A549 (cell line): Measurements from ENCODE around the gene PRRC2B. TPM values are rescaled to one million over a fixed set of nuclear protein-coding genes. Genes with fewer than 3 reads are reported as not detected.

Experiments used
- ATAC-seq, 2 experiments: fragments of 200-7000 bp in 1 of 2; fragments of >200 bp in 1 of 2; cut with Nextera tagmentation in 1 of 2; cut with Tn5 transposase in 1 of 2; 3 replicates each; pipeline versions ENCODE4 v1.8.0 to v1.9.1; 2018 to 2020; ENCODE audit warnings: mild to moderate bottlenecking in 1 of 2, moderate library complexity in 1 of 2
- CTCF ChIA-PET: fragments of 300-600 bp; sonication (Branson Sonifier 250); formaldehyde crosslinking; extraction: SDS; loops from one replicate; lab custom pipeline; 2021; ENCODE audit warnings: antibody characterized with exemption, inconsistent platforms; lab: Yijun Ruan, JAX
- POLR2A ChIA-PET: fragments of 350-600 bp; formaldehyde crosslinking; extraction: SDS; loops from one replicate; lab custom pipeline; 2021; ENCODE audit warnings: antibody characterized with exemption, inconsistent platforms; lab: Yijun Ruan, JAX
- DNase-seq, 2 experiments: peaks; one replicate each; pipeline versions ENCODE4 v3.0.0 to v3.0.0-alpha.2; 2011 to 2016; ENCODE audit warnings: low read depth in 1 of 2, low spot score in 1 of 2
- FAIRE-seq: peaks from 2 replicates; lab custom pipeline; 2011; peaks lifted over from hg19 to GRCh38; lab: Jason Lieb, UNC
- H3K27ac ChIP-seq, 2 experiments: fragments of >200 bp; sonication (Bioruptor Twin); formaldehyde crosslinking; 3 replicates each; pipeline ENCODE4 v1.5.1; 2016 to 2017
- H3K4me1 ChIP-seq: fragments of >200 bp; sonication (Bioruptor Twin); formaldehyde crosslinking; 3 replicates; pipeline ENCODE4 v1.6.1; 2016
- H3K4me2 ChIP-seq: fragments of >200 bp; sonication (Bioruptor Twin); formaldehyde crosslinking; 3 replicates; pipeline ENCODE4 v1.6.1; 2016
- H3K4me3 ChIP-seq: fragments of >200 bp; sonication (Bioruptor Twin); formaldehyde crosslinking; 3 replicates; pipeline ENCODE4 v1.5.1; 2016
- H3K9me3 ChIP-seq: fragments of >200 bp; sonication (Bioruptor Twin); formaldehyde crosslinking; 3 replicates; pipeline ENCODE4 v1.6.1; 2016
- BHLHE40 ChIP-seq: IDR thresholded peaks from 2 replicates; pipeline ENCODE4 v1.6.1; 2012; ENCODE audit warnings: low read depth, low read length, inconsistent platforms
- CBX8 ChIP-seq: fragments of 200-600 bp; sonication (generic); IDR thresholded peaks from 2 replicates; pipeline ENCODE4 v1.6.1; 2016
- CEBPB ChIP-seq, 2 experiments: fragments of >200 bp in 1 of 2; sonication (Bioruptor Twin) in 1 of 2; formaldehyde crosslinking in 1 of 2; IDR thresholded peaks; 2 replicates each; pipeline ENCODE4 v1.6.1; 2012 to 2016
- CHD4 ChIP-seq: fragments of 200-600 bp; sonication (generic); IDR thresholded peaks from 2 replicates; pipeline ENCODE4 v1.6.1; 2016; ENCODE audit warnings: antibody characterized with exemption, mild to moderate bottlenecking, borderline replicate concordance
- EHMT2 ChIP-seq: fragments of 200-600 bp; sonication (generic); IDR thresholded peaks from 2 replicates; pipeline ENCODE4 v1.6.1; 2016; ENCODE audit warnings: antibody characterized with exemption, low read depth, mild to moderate bottlenecking, moderate library complexity
- ELK1 ChIP-seq: fragments of 150-350 bp; IDR thresholded peaks from 2 replicates; pipeline ENCODE4 v1.6.1; 2014; ENCODE audit warnings: low read depth, mild to moderate bottlenecking, low read length
- EP300 ChIP-seq, 2 experiments: fragments of >200 bp; sonication (Bioruptor Twin); formaldehyde crosslinking; IDR thresholded peaks; 2 replicates in 1 of 2; 3 replicates in 1 of 2; pipeline ENCODE4 v1.6.1; 2016 to 2017
- ESRRA ChIP-seq: fragments of 150-350 bp; IDR thresholded peaks from 2 replicates; pipeline ENCODE4 v1.6.1; 2014; ENCODE audit warnings: mild to moderate bottlenecking, low read length, borderline replicate concordance
- GATA3 ChIP-seq: IDR thresholded peaks from 2 replicates; pipeline ENCODE4 v1.6.1; 2012; ENCODE audit warnings: borderline replicate concordance
- HDAC2 ChIP-seq: fragments of 200-600 bp; sonication (generic); IDR thresholded peaks from 2 replicates; pipeline ENCODE4 v1.6.1; 2016
- HES2 ChIP-seq: fragments of >200 bp; sonication (Bioruptor Twin); formaldehyde crosslinking; IDR thresholded peaks from 2 replicates; pipeline ENCODE4 v1.6.1; 2016
- HOXA7 ChIP-seq: fragments of 250-450 bp; sonication (Bioruptor Pico); IDR thresholded peaks from 2 replicates; pipeline ENCODE4 v1.5.0; 2020; ENCODE audit warnings: mild to moderate bottlenecking, moderate library complexity
- HOXB5 ChIP-seq: fragments of 250-450 bp; sonication (Bioruptor Pico); IDR thresholded peaks from 2 replicates; pipeline ENCODE4 v1.5.0; 2020; ENCODE audit warnings: mild to moderate bottlenecking, moderate library complexity
- KDM5A ChIP-seq: fragments of 200-600 bp; sonication (generic); IDR thresholded peaks from 2 replicates; pipeline ENCODE4 v1.6.1; 2016; ENCODE audit warnings: antibody characterized with exemption, mild to moderate bottlenecking
- MAFK ChIP-seq: fragments of 450-650 bp; IDR thresholded peaks from 2 replicates; pipeline ENCODE4 v1.6.1; 2014; ENCODE audit not compliant: partially characterized antibody
- NR3C1 ChIP-seq: fragments of >200 bp; sonication (Bioruptor Twin); formaldehyde crosslinking; IDR thresholded peaks from 3 replicates; pipeline ENCODE4 v1.6.1; 2017
- POLR2A ChIP-seq: IDR thresholded peaks from 2 replicates; pipeline ENCODE4 v1.6.1; 2012; ENCODE audit warnings: mild to moderate bottlenecking, low read length
- RCOR1 ChIP-seq: fragments of 150-350 bp; IDR thresholded peaks from 2 replicates; pipeline ENCODE4 v1.6.1; 2014; ENCODE audit warnings: antibody characterized with exemption, low read length, low read depth
- RFX5 ChIP-seq: fragments of 450-650 bp; IDR thresholded peaks from 2 replicates; pipeline ENCODE4 v1.7.1; 2014; ENCODE audit warnings: antibody characterized with exemption, mild to moderate bottlenecking, moderate library complexity
- TFCP2L1 ChIP-seq: fragments of 250-450 bp; sonication (Bioruptor Pico); IDR thresholded peaks from 2 replicates; pipeline ENCODE4 v1.5.0; 2021; ENCODE audit warnings: mild to moderate bottlenecking
- TP53 ChIP-seq: fragments of 250-450 bp; sonication (Bioruptor Pico); IDR thresholded peaks from 2 replicates; pipeline ENCODE4 v1.5.0; 2021; ENCODE audit warnings: mild to moderate bottlenecking, moderate library complexity
- ZC3H11A ChIP-seq: fragments of 450-650 bp; IDR thresholded peaks from 2 replicates; pipeline ENCODE4 v1.6.1; 2014; ENCODE audit warnings: antibody characterized with exemption, mild to moderate bottlenecking
- ZFP36 ChIP-seq: fragments of 450-650 bp; IDR thresholded peaks from 2 replicates; pipeline ENCODE4 v1.6.1; 2014; ENCODE audit warnings: borderline replicate concordance; ENCODE audit not compliant: partially characterized antibody
- ZNF302 ChIP-seq: fragments of 250-450 bp; sonication (Bioruptor Pico); IDR thresholded peaks from 2 replicates; pipeline ENCODE4 v1.9.0; 2021; ENCODE audit warnings: inconsistent platforms, mild to moderate bottlenecking, moderate library complexity
- ZSCAN20 ChIP-seq: fragments of 250-450 bp; sonication (Bioruptor Pico); IDR thresholded peaks from 2 replicates; pipeline ENCODE4 v1.8.0; 2022; ENCODE audit warnings: mild to moderate bottlenecking, moderate library complexity
- WGBS: methylation state at CpG from one replicate; pipeline ENCODE4 v1.1.6; 2017; ENCODE audit errors: missing lambda C conversion rate; 5-methylcytosine and 5-hydroxymethylcytosine counted together
- polyA plus RNA-seq, 4 experiments: library from polyadenylated mRNA; depleted of rRNA in 3 of 4; stranded (reverse); fragments of >200 nt; fragmentation: RNase III in 1 of 4; extraction: RNeasy Plus Mini Kit Qiagen cat#74134 plus additional on column Dnase treatment in 1 of 4; gene quantifications; 2 replicates in 3 of 4; 3 replicates in 1 of 4; pipeline ENCODE4 v1.2.3, GENCODE V29; 2011 to 2017
- TF ChIP-seq, protein P1 (sequence below): fragments of 250-450 bp; sonication (Bioruptor Pico); IDR thresholded peaks from 2 replicates; pipeline ENCODE4 v1.5.0; 2020; ENCODE audit warnings: low read depth, mild to moderate bottlenecking, moderate library complexity

The PRRC2B gene
- polyA plus RNA-seq, 2 of the 4 experiments (the other 2 are of a cell fraction): 35.6 to 47.3 TPM

GRCh38 chr9:131473198-131473885 lies 79.5 kb downstream of the PRRC2B start:
- ATAC-seq (no peak; a peak in 1 of 6 replicates), FAIRE-seq (no peak), DNase-seq (no peak)
- no peaks in the 10 kb centered on the region for H3K9me3 ChIP-seq
- peak overlapping the region; percentile 0; the same call in 1 of the 3 replicates for H3K4me2 ChIP-seq
- TF ChIP-seq MAFK (no peak), HOXA7 (no peak), TP53 (CRISPR knock-in tag) (no peak), CBX8 (no peak), GATA3 (no peak), ZSCAN20 (no peak), KDM5A (no peak), NR3C1 (no peak), TFCP2L1 (CRISPR knock-in tag) (no peak), EHMT2 (no peak), ZNF302 (CRISPR knock-in tag) (no peak), CHD4 (no peak), HDAC2 (no peak), BHLHE40 (no peak), HOXB5 (CRISPR knock-in tag) (no peak), RFX5 (no peak)
- peaks cover 11% of the 10 kb centered on the region; the same call in 2 of the 3 replicates for H3K4me1 ChIP-seq
- POLR2A ChIA-PET: no interaction called here
- no peak overlapping the region for H3K4me3 ChIP-seq
- CTCF ChIA-PET: interaction anchor here (0.6 to 2.9 kb wide), 4 partner anchors 14 to 123 kb away, joined by 3 to 15 read pairs (median 4); no protein-coding TSS in a partner anchor
- 96% methylated on average over 9 of the region's 9 CpGs for WGBS
- no peak overlapping the region for H3K27ac ChIP-seq

GRCh38 chr9:131473891-131474290 lies 80.0 kb downstream of the PRRC2B start:
- CTCF ChIA-PET: interaction anchor here (0.6 to 2.9 kb wide), 8 partner anchors 9 to 162 kb away, joined by 3 to 15 read pairs (median 4); no protein-coding TSS in a partner anchor

More at GRCh38 chr9:131473891-131474290, 80.0 kb downstream of the PRRC2B start:
- POLR2A ChIA-PET: no interaction called here
- Histone ChIP-seq H3K4me1 (peaks cover 11% of the 10 kb centered on the region; the same call in 2 of the 3 replicates), H3K4me3 (no peak overlapping the region), H3K9me3 (no peaks in the 10 kb centered on the region), H3K27ac (no peak overlapping the region), H3K4me2 (no peak overlapping the region)
- DNase-seq: no peak
- TF ChIP-seq HES2 (no peak), ZFP36 (no peak), ZC3H11A (no peak), TP53 (CRISPR knock-in tag) (no peak), POLR2A (no peak), ESRRA (no peak), GATA3 (no peak), ZSCAN20 (no peak), ELK1 (no peak), CEBPB (IDR thresholded peaks at IDR 0.05) (no peak), RCOR1 (no peak), EP300 (IDR thresholded peaks at IDR 0.05) (no peak), CHD4 (no peak)
- TF ChIP-seq, protein P1, sequence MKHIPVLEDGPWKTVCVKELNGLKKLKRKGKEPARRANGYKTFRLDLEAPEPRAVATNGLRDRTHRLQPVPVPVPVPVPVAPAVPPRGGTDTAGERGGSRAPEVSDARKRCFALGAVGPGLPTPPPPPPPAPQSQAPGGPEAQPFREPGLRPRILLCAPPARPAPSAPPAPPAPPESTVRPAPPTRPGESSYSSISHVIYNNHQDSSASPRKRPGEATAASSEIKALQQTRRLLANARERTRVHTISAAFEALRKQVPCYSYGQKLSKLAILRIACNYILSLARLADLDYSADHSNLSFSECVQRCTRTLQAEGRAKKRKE (CRISPR knock-in tag): no peak
- WGBS: 84% methylated on average over 10 of the region's 10 CpGs
- no peak for ATAC-seq
- no peak for FAIRE-seq
